ENCODE results near the gene SPAG17.

DNA sequence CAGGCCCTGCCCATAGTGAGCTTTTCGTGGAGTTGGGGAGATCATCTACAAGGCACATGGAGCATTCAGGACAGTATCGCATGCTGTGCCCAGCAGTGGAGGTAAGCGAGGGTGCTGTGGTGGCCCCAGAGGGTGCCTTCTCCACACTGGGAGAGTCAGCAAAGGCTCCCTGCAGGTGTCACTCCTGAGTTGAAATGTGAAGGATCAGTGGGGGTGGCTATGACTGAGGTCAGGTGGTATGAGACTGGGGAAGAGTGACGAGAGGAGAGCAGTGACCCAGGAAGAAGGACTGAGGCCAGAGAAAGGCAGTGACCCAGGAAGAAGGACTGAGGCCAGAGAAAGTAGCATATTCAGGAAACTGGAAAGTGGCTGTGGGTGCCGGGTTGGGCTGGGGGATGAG lies 53.0 kb downstream of the SPAG17 start:
- TF ChIP-seq, protein P1, sequence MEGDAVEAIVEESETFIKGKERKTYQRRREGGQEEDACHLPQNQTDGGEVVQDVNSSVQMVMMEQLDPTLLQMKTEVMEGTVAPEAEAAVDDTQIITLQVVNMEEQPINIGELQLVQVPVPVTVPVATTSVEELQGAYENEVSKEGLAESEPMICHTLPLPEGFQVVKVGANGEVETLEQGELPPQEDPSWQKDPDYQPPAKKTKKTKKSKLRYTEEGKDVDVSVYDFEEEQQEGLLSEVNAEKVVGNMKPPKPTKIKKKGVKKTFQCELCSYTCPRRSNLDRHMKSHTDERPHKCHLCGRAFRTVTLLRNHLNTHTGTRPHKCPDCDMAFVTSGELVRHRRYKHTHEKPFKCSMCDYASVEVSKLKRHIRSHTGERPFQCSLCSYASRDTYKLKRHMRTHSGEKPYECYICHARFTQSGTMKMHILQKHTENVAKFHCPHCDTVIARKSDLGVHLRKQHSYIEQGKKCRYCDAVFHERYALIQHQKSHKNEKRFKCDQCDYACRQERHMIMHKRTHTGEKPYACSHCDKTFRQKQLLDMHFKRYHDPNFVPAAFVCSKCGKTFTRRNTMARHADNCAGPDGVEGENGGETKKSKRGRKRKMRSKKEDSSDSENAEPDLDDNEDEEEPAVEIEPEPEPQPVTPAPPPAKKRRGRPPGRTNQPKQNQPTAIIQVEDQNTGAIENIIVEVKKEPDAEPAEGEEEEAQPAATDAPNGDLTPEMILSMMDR (IDR thresholded peaks at IDR 0.05) = no peak
- TF ChIP-seq EP300 (IDR thresholded peaks at IDR 0.05) (no peak), POLR2AphosphoS5 (IDR thresholded peaks at IDR 0.05) (no peak)
